HepG2 (cell line): ENCODE data around the gene NEDD8. TPM values are rescaled to one million over a fixed set of nuclear protein-coding genes. Genes with fewer than 3 reads are reported as not detected.

Source experiments
- ATAC-seq: fragments of 200-7000 bp; cut with Tn5 transposase; 3 replicates; pipeline ENCODE4 v1.9.1; 2020; ENCODE audit warnings: mild to moderate bottlenecking, moderate library complexity
- BruUV-seq: library from RNA; stranded (reverse); fragments of 400-500 nt; replicated peaks from 2 replicates; lab custom pipeline; 2021; lab: Mats Ljungman, UMichigan
- CTCF ChIA-PET: fragments of 300-600 bp; formaldehyde crosslinking; extraction: SDS; loops from one replicate; lab custom pipeline; 2021; ENCODE audit warnings: low total read pairs, inconsistent platforms, low intra/inter-chr PET ratio; lab: Yijun Ruan, JAX
- POLR2A ChIA-PET: fragments of 350-600 bp; sonication (Branson Sonifier 250); formaldehyde crosslinking; loops from one replicate; lab custom pipeline; 2020; ENCODE audit warnings: antibody characterized with exemption, inconsistent platforms; lab: Yijun Ruan, JAX
- DNase-seq: peaks from one replicate; pipeline ENCODE4 v3.0.0-alpha.2; 2015; ENCODE audit warnings: low spot score
- FAIRE-seq: peaks from 3 replicates; lab custom pipeline; 2011; peaks lifted over from hg19 to GRCh38; lab: Jason Lieb, UNC
- H2AFZ ChIP-seq: one replicate; pipeline ENCODE4 v1.6.1; 2011; ENCODE audit warnings: low read length, inconsistent platforms
- H3K27ac ChIP-seq: fragments of 300-600 bp; 3 replicates; pipeline ENCODE4 v1.8.0; 2011; ENCODE audit warnings: mixed run types, mild to moderate bottlenecking, mixed read lengths, low read length, inconsistent platforms; ENCODE audit not compliant: insufficient read depth; ENCODE audit errors: extremely low read length
- H3K27me3 ChIP-seq, 2 experiments: fragments of 200-600 bp in 1 of 2; 2 replicates in 1 of 2; 3 replicates in 1 of 2; pipeline versions ENCODE4 v1.6.0 to v1.8.0; 2011; ENCODE audit warnings: low read length in 2 of 2, mild to moderate bottlenecking in 2 of 2, moderate library complexity in 2 of 2, inconsistent platforms in 1 of 2; ENCODE audit not compliant: insufficient read depth in 2 of 2, control insufficient read depth in 1 of 2
- H3K36me3 ChIP-seq, 2 experiments: fragments of 200-600 bp in 1 of 2; replicated peaks in 1 of 2; 2 replicates in 1 of 2; 3 replicates in 1 of 2; pipeline versions ENCODE4 v1.5.1 to v1.8.0; 2011; ENCODE audit warnings: low read length in 2 of 2, inconsistent platforms in 1 of 2; ENCODE audit not compliant: insufficient read depth in 2 of 2, control insufficient read depth in 1 of 2
- H3K4me1 ChIP-seq: 2 replicates; pipeline ENCODE4 v1.5.1; 2012; ENCODE audit warnings: low read length, inconsistent platforms; ENCODE audit not compliant: insufficient read depth
- H3K4me2 ChIP-seq: 2 replicates; pipeline ENCODE4 v1.6.0; 2011; ENCODE audit warnings: low read depth, low read length, inconsistent platforms
- H3K4me3 ChIP-seq, 3 experiments: fragments of 200-600 bp in 1 of 3; sonication (generic), shearing (Covaris generic) in 1 of 3; replicated peaks in 1 of 3; 2 replicates each; pipeline ENCODE4 v1.5.1; 2011 to 2016; ENCODE audit warnings: low read length in 3 of 3, inconsistent platforms in 2 of 3, low read depth in 2 of 3, mild to moderate bottlenecking in 2 of 3, control low read depth in 1 of 3, mixed read lengths in 1 of 3; ENCODE audit not compliant: insufficient read depth in 1 of 3
- H3K79me2 ChIP-seq: one replicate; pipeline ENCODE4 v1.6.1; 2011; ENCODE audit warnings: low read length, inconsistent platforms; ENCODE audit not compliant: insufficient read depth
- H3K9ac ChIP-seq: 2 replicates; pipeline ENCODE4 v1.6.0; 2011; ENCODE audit warnings: mild to moderate bottlenecking, low read depth, low read length, inconsistent platforms; ENCODE audit not compliant: insufficient read depth
- H3K9me3 ChIP-seq: 2 replicates; pipeline ENCODE4 v1.5.1; 2012; ENCODE audit warnings: mild to moderate bottlenecking, low read length
- H4K20me1 ChIP-seq: 2 replicates; pipeline ENCODE4 v1.6.0; 2011; ENCODE audit warnings: inconsistent platforms, mild to moderate bottlenecking, low read length, moderate library complexity; ENCODE audit not compliant: insufficient read depth
- E2F1 ChIP-seq: sonication (generic); formaldehyde crosslinking; IDR thresholded peaks from 2 replicates; pipeline ENCODE4 v1.5.0; 2020; ENCODE audit warnings: missing genetic modification reagents
- FOXO1 ChIP-seq: sonication (generic); formaldehyde crosslinking; IDR thresholded peaks from 2 replicates; pipeline ENCODE4 v1.4.0; 2020; ENCODE audit warnings: missing genetic modification reagents
- GATAD2A ChIP-seq: IDR thresholded peaks from 2 replicates; pipeline ENCODE4 v1.6.1; 2016
- GLI4 ChIP-seq: sonication (generic); formaldehyde crosslinking; IDR thresholded peaks from 2 replicates; pipeline ENCODE4 v1.5.1; 2020; ENCODE audit warnings: missing genetic modification reagents, mild to moderate bottlenecking, moderate library complexity, borderline replicate concordance
- KDM4B ChIP-seq: sonication (generic); formaldehyde crosslinking; IDR thresholded peaks from 2 replicates; pipeline ENCODE4 v1.4.0; 2020; ENCODE audit warnings: missing genetic modification reagents
- ZBED4 ChIP-seq: sonication (generic); formaldehyde crosslinking; IDR thresholded peaks from 2 replicates; pipeline ENCODE4 v1.4.0; 2020; ENCODE audit warnings: missing genetic modification reagents, borderline replicate concordance
- ZBTB7B ChIP-seq: sonication (generic); formaldehyde crosslinking; IDR thresholded peaks from 2 replicates; pipeline ENCODE4 v1.4.0; 2020; ENCODE audit warnings: missing genetic modification reagents
- ZNF317 ChIP-seq: sonication (generic); formaldehyde crosslinking; IDR thresholded peaks from 2 replicates; pipeline ENCODE4 v1.5.0; 2020; ENCODE audit warnings: mild to moderate bottlenecking, missing genetic modification reagents
- ZNF510 ChIP-seq: sonication (generic); formaldehyde crosslinking; IDR thresholded peaks from 2 replicates; pipeline ENCODE4 v1.4.0; 2020; ENCODE audit warnings: low read depth, mild to moderate bottlenecking, missing genetic modification reagents
- WGBS: methylation state at CpG from one replicate; pipeline ENCODE4 v1.1.6; 2017; ENCODE audit warnings: low lambda C conversion rate; 5-methylcytosine and 5-hydroxymethylcytosine counted together
- in situ Hi-C: cut with HindIII; loops from 2 replicates; pipeline ENCODE4 v1.10.0; 2017; ENCODE audit warnings: low pct_unique_long_range_greater_than_20kb; ENCODE audit not compliant: extremely low pct_ligation_motif_present
- intact Hi-C: fragments of 100-400 bp; cut with micrococcal nuclease; formaldehyde crosslinking; loops from one replicate; pipeline ENCODE4 v1.10.0; 2022; ENCODE audit not compliant: unreplicated experiment
- polyA plus RNA-seq, 8 experiments: library from polyadenylated mRNA; depleted of rRNA in 3 of 8; stranded (reverse) in 7 of 8; unstranded in 1 of 8; fragments of >200 nt; fragmentation: Illumina TruSeq in 4 of 8; extraction: Trizol in 4 of 8; gene quantifications; 2 replicates each; pipeline versions ENCODE4 v1.2.1 to v1.2.3, GENCODE V29; 2011 to 2016; ENCODE audit warnings: low read depth in 4 of 8, missing spikeins in 1 of 8, mixed read lengths in 1 of 8; ENCODE audit not compliant: insufficient read depth in 1 of 8
- total RNA-seq, 5 experiments: library from RNA; depleted of rRNA; stranded (reverse); fragments of >200 nt; fragmentation: Illumina TruSeq; extraction: Trizol; gene quantifications; 2 replicates each; pipeline ENCODE4 v1.2.3, GENCODE V29; 2016; ENCODE audit warnings: low read depth in 1 of 5

NEDD8 gene
- total and polyA plus RNA-seq, 2 of the 13 experiments (the other 11 are each of a cell fraction or from before 2014, with no cell fraction given): 535 to 713 TPM

DNA sequence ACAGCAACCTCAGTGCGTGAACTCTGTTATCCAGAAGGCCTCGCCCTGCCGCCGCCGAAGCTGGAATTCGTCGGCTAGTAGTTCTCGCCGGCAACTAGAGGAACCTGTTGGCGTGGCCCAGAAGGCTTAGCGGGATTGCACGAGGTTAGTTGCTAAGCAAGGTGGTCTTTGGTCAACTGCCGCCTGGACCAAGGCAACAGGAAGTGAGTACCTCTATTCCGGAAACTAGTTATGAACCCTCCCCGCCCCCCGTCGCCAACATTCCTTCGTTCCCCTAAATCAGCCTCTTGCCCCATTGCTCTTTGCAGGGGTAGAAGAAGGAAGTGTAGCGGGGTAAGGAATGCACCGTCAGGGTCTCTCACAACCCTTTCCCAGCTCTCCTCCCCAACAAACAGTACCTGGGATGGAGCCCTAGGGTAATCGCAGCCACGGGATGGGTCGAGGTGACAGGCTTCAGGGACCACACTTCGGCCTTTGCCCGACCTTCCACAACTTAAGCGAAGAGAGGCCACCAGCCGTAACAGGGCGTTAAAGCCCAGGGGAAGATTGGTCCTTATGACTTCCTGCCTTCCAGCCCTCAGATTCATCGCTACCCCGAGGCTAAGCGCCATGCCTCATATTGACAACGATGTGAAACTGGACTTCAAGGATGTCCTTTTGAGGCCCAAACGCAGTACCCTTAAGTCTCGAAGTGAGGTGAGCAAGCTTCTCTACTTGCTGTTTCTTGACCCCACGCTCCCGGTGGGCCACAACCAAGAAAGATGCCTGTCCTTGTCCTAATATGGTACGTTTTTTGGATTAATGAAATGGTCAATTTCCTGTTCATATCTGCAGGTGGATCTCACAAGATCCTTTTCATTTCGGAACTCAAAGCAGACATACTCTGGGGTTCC lies 724 bp upstream of the NEDD8 start, which contains the start of gene GMPR2 (continued):
- peak; percentile 74; the same call in 1 of the 2 replicates for TF ChIP-seq ZBED4

DNA sequence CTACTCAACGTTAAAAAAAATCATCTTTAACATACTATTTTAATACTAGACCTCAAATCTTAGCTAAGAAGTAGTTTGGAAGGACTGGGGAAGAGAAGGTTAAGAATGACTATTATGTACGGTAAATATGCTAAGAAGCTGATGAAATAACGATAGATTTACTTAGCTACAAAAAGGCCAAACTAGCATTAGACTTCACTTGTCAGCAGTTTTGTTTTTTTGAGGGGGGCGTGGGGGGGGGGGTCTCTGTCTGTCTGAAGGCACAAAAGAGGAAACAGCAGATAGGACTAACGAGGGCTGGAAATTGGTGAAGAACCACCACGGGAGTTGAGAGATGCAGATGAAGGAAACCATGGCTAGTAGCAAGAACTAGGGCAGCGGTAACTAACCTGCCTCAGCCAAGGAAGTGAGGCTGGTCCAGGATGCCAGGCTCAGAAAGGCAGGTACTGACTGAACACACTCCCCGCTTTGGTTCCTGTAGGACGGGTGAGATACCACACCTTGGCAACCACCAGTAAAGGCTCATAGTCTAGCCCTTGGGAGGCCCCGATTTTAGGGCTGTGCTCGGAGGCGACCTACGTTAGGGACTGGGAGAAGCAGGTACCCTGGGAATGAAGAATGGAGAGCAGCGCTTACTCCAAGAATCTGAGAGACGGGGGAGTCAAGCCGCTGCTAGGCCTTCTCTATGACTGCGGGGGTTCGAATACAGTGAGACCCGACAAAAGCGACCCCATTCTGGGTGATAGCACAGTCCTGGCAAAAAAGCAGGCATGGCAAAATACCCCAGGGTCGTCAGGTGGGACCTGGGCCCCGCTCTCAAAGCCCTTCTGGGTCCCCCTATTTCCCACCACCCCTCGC lies 675 bp downstream of the NEDD8 start:
- in situ Hi-C loops: no loop called here
- DNase-seq: peak; percentile 40
- Histone ChIP-seq H3K4me3 (peak overlapping the region; percentile 83 to 91 (median 85)), H3K27ac (peak overlapping the region; percentile 84), H3K9ac (peak overlapping the region; percentile 91), H3K4me1 (peaks cover 54% of the 10 kb centered on the region), H3K36me3 (peaks cover 12 to 38% of the 10 kb centered on the region in 2 experiments), H3K27me3 (peaks cover 0 to 4% of the 10 kb centered on the region in 2 experiments; a peak in 1 of 5 replicates), H3K4me2 (peak overlapping the region; percentile 96), H3K9me3 (no peaks in the 10 kb centered on the region), H4K20me1 (peaks cover 7% of the 10 kb centered on the region; the same call in 1 of the 2 replicates), H2AFZ (peak overlapping the region; percentile 97), H3K79me2 (peaks cover 68% of the 10 kb centered on the region)
- intact Hi-C loops: loop anchor here (1.0 to 10.0 kb wide), 3 partner anchors 15 to 1193 kb away; partner anchors contain the start of genes IPO4 and MDP1
- FAIRE-seq: no peak
- ATAC-seq: peak; percentile 51
- ChIA-PET CTCF (interaction anchor here (0.9 to 2.6 kb wide), 2 partner anchors 11 to 16 kb away, joined by 3 to 7 read pairs; partner anchors contain the start of genes MDP1 and TINF2), POLR2A (interaction anchor here (0.7 to 2.2 kb wide), 11 partner anchors 11 to 95 kb away, joined by 3 to 22 read pairs (median 7); partner anchors contain the start of genes CHMP4A, DHRS1, IPO4 and MDP1)
- TSS peak; percentile 72 for BruUV-seq
- 3% methylated on average over 23 of the region's 23 CpGs for WGBS
- TF ChIP-seq FOXO1 (CRISPR knock-in tag) (no peak; the same call in 1 of the 2 replicates), E2F1 (CRISPR knock-in tag) (no peak), GLI4 (CRISPR knock-in tag) (peak; percentile 19; the same call in 1 of the 2 replicates), GATAD2A (CRISPR knock-in tag) (no peak), ZBTB7B (peak; percentile 52; the same call in 1 of the 2 replicates), ZBED4 (peak; percentile 51; the same call in 1 of the 2 replicates), ZNF317 (CRISPR knock-in tag) (no peak), KDM4B (CRISPR knock-in tag) (peak; percentile 25; the same call in 1 of the 2 replicates), ZNF510 (CRISPR knock-in tag) (0 out of 2 replicates have a peak, but pooled peaks have one; percentile 68)
